Kidney (tissue), 22 donors: ENCODE data around the gene FZD8. TPM values are rescaled to one million over a fixed set of nuclear protein-coding genes. Genes with fewer than 3 reads are reported as not detected.

Source experiments
- DNase-seq, 5 donors: peaks; one replicate each; pipeline ENCODE4 v3.0.0-alpha.2; 2013 to 2020
- FAIRE-seq: peaks from 2 replicates; lab custom pipeline; 2012; peaks lifted over from hg19 to GRCh38; lab: Jason Lieb, UNC
- H3K27ac ChIP-seq, 2 donors: one replicate each; pipeline ENCODE4 v1.7.0; 2013; ENCODE audit warnings: low read depth in 2 of 2, low read length in 2 of 2, inconsistent platforms in 1 of 2
- H3K27me3 ChIP-seq: one replicate; pipeline ENCODE4 v1.7.1; 2013; ENCODE audit warnings: low read length, inconsistent platforms; ENCODE audit not compliant: control insufficient read depth, insufficient read depth
- H3K36me3 ChIP-seq, 3 donors: one replicate each; pipeline versions ENCODE4 v1.7.0 to v1.7.1; 2013; ENCODE audit warnings: low read length in 3 of 3, control low read depth in 1 of 3, inconsistent platforms in 1 of 3; ENCODE audit not compliant: insufficient read depth in 3 of 3, control insufficient read depth in 2 of 3
- H3K4me1 ChIP-seq, 3 donors: one replicate each; pipeline versions ENCODE4 v1.7.0 to v1.7.1; 2013; ENCODE audit warnings: low read length in 3 of 3, inconsistent platforms in 1 of 3, low read depth in 1 of 3; ENCODE audit not compliant: control insufficient read depth in 2 of 3, insufficient read depth in 2 of 3
- H3K4me3 ChIP-seq, 3 donors: one replicate each; pipeline versions ENCODE4 v1.7.0 to v1.8.1; 2013; ENCODE audit warnings: low read length in 3 of 3, control low read depth in 1 of 3, inconsistent platforms in 1 of 3
- H3K9ac ChIP-seq, 3 donors: one replicate each; pipeline versions ENCODE4 v1.7.0 to v1.7.1; 2013; ENCODE audit warnings: low read length in 3 of 3, control low read depth in 1 of 3, inconsistent platforms in 1 of 3
- H3K9me3 ChIP-seq, 3 donors: one replicate each; pipeline versions ENCODE4 v1.7.0 to v1.7.1; 2013; ENCODE audit warnings: low read length in 3 of 3, control low read depth in 1 of 3, inconsistent platforms in 1 of 3; ENCODE audit not compliant: control insufficient read depth in 2 of 3, insufficient read depth in 1 of 3
- CTCF ChIP-seq: IDR thresholded peaks from 3 replicates; pipeline ENCODE4 v1.5.1; 2012; ENCODE audit warnings: mild to moderate bottlenecking, moderate library complexity, borderline replicate concordance; ENCODE audit not compliant: insufficient read depth; ENCODE audit errors: extremely low read depth
- intact Hi-C: fragments of 100-400 bp; cut with DNase I; formaldehyde crosslinking; loops from one replicate; pipeline ENCODE4 v1.11.1; 2022
- long read RNA-seq, 10 donors: library from polyadenylated mRNA in 1 of 10; unstranded in 1 of 10; transcript quantifications; one replicate each; pipeline ENCODE4 v2.0.0 and lab custom pipeline, GENCODE V29; 2021 to 2026
- polyA plus RNA-seq: library from polyadenylated mRNA; stranded (reverse); fragments of 350-450 nt; fragmentation: Illumina TruSeq; extraction: RNeasy Lipid Tissue Mini Kit (QIAGEN cat#74804); gene quantifications from one replicate; pipeline ENCODE4 v1.2.3, GENCODE V29; 2014; ENCODE audit warnings: low read depth, low replicate concordance; ENCODE audit not compliant: insufficient read depth
- total RNA-seq: library from RNA; stranded (reverse); fragmentation: NEBNext Ultra II Directional; extraction: Animal tissue kit (Norgen Biotek cat#: 25700); gene quantifications from one replicate; pipeline ENCODE4 v1.2.1, GENCODE V29; 2021
- donor health status: control.
- donor health status: control.
- donor health status: control.
- donor health status: control.
- donor health status: control.
- donor health status: DM: yes; HTN: yes; CAD: no.
- donor health status: Normal renal cell carcinoma (clear cell type).

The FZD8 gene
- total RNA-seq (18.8 TPM), polyA plus RNA-seq (10.8 TPM)
- long read RNA-seq, donor 1, full-length matches to known transcripts, result 20 of 20 reads
- long read RNA-seq, donor 1, partial matches to known transcripts, result 0 of 20 reads
- long read RNA-seq, donor 1, other reads (novel, unspliced or antisense), result 0 of 20 reads
- long read RNA-seq, donor 2, full-length matches to known transcripts, result 37 of 37 reads
- long read RNA-seq, donor 2, partial matches to known transcripts, result 0 of 37 reads
- long read RNA-seq, donor 2, other reads (novel, unspliced or antisense), result 0 of 37 reads
- long read RNA-seq, donor 3, full-length matches to known transcripts, result 38 of 38 reads
- long read RNA-seq, donor 3, partial matches to known transcripts, result 0 of 38 reads
- long read RNA-seq, donor 3, other reads (novel, unspliced or antisense), result 0 of 38 reads
- long read RNA-seq, donor 4, full-length matches to known transcripts, result 10 of 10 reads
- long read RNA-seq, donor 4, partial matches to known transcripts, result 0 of 10 reads
- long read RNA-seq, donor 4, other reads (novel, unspliced or antisense), result 0 of 10 reads
- long read RNA-seq, donor 5, full-length matches to known transcripts, result 1 of 1 reads
- long read RNA-seq, donor 5, partial matches to known transcripts, result 0 of 1 reads
- long read RNA-seq, donor 5, other reads (novel, unspliced or antisense), result 0 of 1 reads
- long read RNA-seq, donor 6, full-length matches to known transcripts, result 18 of 18 reads
- long read RNA-seq, donor 6, partial matches to known transcripts, result 0 of 18 reads
- long read RNA-seq, donor 6, other reads (novel, unspliced or antisense), result 0 of 18 reads
- long read RNA-seq, donor 7, full-length matches to known transcripts, result 5 of 5 reads
- long read RNA-seq, donor 7, partial matches to known transcripts, result 0 of 5 reads
- long read RNA-seq, donor 7, other reads (novel, unspliced or antisense), result 0 of 5 reads
- long read RNA-seq, donor 8, full-length matches to known transcripts, result 24 of 24 reads
- long read RNA-seq, donor 8, partial matches to known transcripts, result 0 of 24 reads
- long read RNA-seq, donor 8, other reads (novel, unspliced or antisense), result 0 of 24 reads
- long read RNA-seq, donor 9, full-length matches to known transcripts, result 20 of 20 reads
- long read RNA-seq, donor 9, partial matches to known transcripts, result 0 of 20 reads
- long read RNA-seq, donor 9, other reads (novel, unspliced or antisense), result 0 of 20 reads
- long read RNA-seq, donor 10, full-length matches to known transcripts, result 19 of 19 reads
- long read RNA-seq, donor 10, partial matches to known transcripts, result 0 of 19 reads
- long read RNA-seq, donor 10, other reads (novel, unspliced or antisense), result 0 of 19 reads

GRCh38 chr10:35642035-35642792, at the start of gene FZD8:
TSS of gene FZD8 (minus strand) at chr10:35642296. CDS start at chr10:35641429, 867 bp downstream.
- no peak for FAIRE-seq
- peak; percentile 94 to 98 (median 97) for DNase-seq
- intact Hi-C loops, result no loop called here
- Histone ChIP-seq H3K4me1 (peaks cover 0 to 9% (median 4%) of the 10 kb centered on the region in 3 donors), H3K9me3 (no peaks in the 10 kb centered on the region), H3K9ac (peak within 1 kb of the TSS; percentile 26 to 72 (median 53)), H3K36me3 (no peaks in the 10 kb centered on the region), H3K27ac (peak within 1 kb of the TSS; percentile 85 to 86), H3K27me3 (no peaks in the 10 kb centered on the region), H3K4me3 (peak within 1 kb of the TSS; percentile 76 to 82 (median 81))
- no peak for TF ChIP-seq CTCF

GRCh38 chr10:35691522-35692236, 49.6 kb upstream of the FZD8 start:
- Histone ChIP-seq H3K27me3 (no peaks in the 10 kb centered on the region), H3K4me3 (no peak overlapping the region), H3K36me3 (no peaks in the 10 kb centered on the region), H3K27ac (no peak overlapping the region), H3K9ac (no peak overlapping the region), H3K4me1 (no peaks in the 10 kb centered on the region), H3K9me3 (no peaks in the 10 kb centered on the region)
- intact Hi-C loops, result no loop called here
- FAIRE-seq (no peak), DNase-seq (no peak)
- no peak for TF ChIP-seq CTCF
